Cardiac septum (tissue), 1 donor: ENCODE data around the gene LSM2. TPM values are rescaled to one million over a fixed set of nuclear protein-coding genes. Genes with fewer than 3 reads are reported as not detected.

Experiments used
- DNase-seq: peaks from one replicate; pipeline ENCODE4 v3.0.0-alpha.2; 2020; ENCODE audit warnings: low spot score
- intact Hi-C: fragments of 100-400 bp; cut with DNase I; formaldehyde crosslinking; loops from one replicate; pipeline ENCODE4 v1.14.0; 2022
- total RNA-seq: library from RNA; stranded (reverse); fragmentation: NEBNext Ultra II Directional; extraction: Animal tissue kit (Norgen Biotek cat#: 25700); gene quantifications from one replicate; pipeline ENCODE4 v1.2.1, GENCODE V29; 2021
- donor health status: DM: no; HTN: no; CAD: no.

Gene LSM2
- total RNA-seq, 1 donor from 2014 or later, result 24.0 TPM

GRCh38 chr6:31765910-31766794 is 40.6 kb downstream of the LSM2 start:
- intact Hi-C loops, result loop anchor here (2.0 kb wide), 1 partner anchor 85 kb away; the partner anchor contains the start of gene LY6G5C
- DNase-seq, result no peak

GRCh38 chr6:31765559-31765909 is 41.2 kb downstream of the LSM2 start:
- DNase-seq, result no peak
- intact Hi-C loops, result no loop called here

- DNase-seq, result no peak
- intact Hi-C loops, result loop anchor here (5.0 kb wide), 1 partner anchor 37 kb away; the partner anchor contains the start of gene DDAH2
Measured at GRCh38 chr6:31764198-31764597, 42.6 kb downstream of the LSM2 start.

DNA sequence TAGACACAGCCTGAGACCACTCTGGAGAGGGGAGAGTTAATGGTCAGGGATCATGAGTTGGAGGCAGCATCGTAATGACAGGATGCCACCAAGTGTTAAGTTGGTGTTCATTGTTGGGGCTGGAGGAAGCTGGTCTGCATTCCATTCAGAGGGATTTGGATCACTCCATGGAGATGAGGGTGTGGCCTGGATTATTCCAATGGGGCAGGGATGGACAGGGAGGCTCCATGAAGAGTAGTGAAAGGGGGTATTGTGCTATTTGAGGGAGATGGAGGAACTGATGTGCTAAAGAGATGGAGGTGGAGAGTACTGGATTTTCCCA is 43.2 kb downstream of the LSM2 start:
- DNase-seq, result no peak
- intact Hi-C loops, result loop anchor here (5.0 kb wide), 1 partner anchor 36 kb away; the partner anchor contains the start of gene DDAH2

- intact Hi-C loops, result loop anchor here (5.0 kb wide), 1 partner anchor 36 kb away; the partner anchor contains the start of gene DDAH2
- DNase-seq, result no peak
Measured at GRCh38 chr6:31762878-31763618, 43.7 kb downstream of the LSM2 start.

DNA sequence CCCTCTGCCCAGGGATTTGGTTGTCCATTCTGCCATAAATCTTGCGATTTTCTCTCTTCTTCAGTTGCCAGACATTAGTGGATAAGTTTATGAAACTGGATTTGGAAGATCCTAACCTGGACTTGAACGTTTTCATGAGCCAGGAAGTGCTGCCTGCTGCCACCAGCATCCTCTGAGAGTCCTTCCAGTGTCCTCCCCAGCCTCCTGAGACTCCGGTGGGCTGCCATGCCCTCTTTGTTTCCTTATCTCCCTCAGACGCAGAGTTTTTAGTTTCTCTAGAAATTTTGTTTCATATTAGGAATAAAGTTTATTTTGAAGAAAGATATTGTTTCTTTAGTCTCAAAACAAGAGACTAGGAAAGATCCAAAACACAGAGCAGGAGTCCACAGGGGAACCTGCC is 44.4 kb downstream of the LSM2 start, which contains the start of gene SAPCD1:
SAPCD1 (plus strand) TSS at position 301 of the 400 bp plus-strand sequence. CDS start 399 bp downstream, outside the sequence.
- DNase-seq, result no peak
- intact Hi-C loops, result loop anchor here (5.0 kb wide), 1 partner anchor 35 kb away; the partner anchor contains the start of gene DDAH2

GRCh38 chr6:31761343-31761742 is 45.4 kb downstream of the LSM2 start:
- no peak for DNase-seq
- intact Hi-C loops, result loop anchor here (5.0 kb wide), 1 partner anchor 34 kb away; the partner anchor contains the start of gene DDAH2

DNA sequence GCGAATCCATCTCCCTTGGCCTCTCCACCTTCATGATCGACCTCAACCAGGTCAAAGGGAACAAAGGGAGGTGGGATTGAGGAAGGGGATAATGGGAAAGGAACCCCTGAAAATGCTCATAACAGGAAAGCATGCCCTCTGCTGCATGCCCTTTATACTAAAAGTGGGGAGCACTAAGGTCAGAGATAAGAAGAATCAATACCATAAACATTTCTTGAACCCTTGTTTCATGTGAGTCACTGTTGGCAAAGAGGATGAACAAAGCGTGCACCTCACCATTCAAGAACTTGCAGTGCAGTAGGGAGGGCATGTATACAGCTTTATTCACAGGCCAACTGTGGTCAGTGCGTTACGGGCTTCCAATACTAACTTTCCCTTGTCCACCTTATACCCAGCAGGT is 46.0 kb downstream of the LSM2 start:
- DNase-seq, result no peak
- intact Hi-C loops, result loop anchor here (5.0 kb wide), 1 partner anchor 33 kb away; the partner anchor contains the start of gene DDAH2

- no peak for DNase-seq
- intact Hi-C loops, result no loop called here
Measured at GRCh38 chr6:31758281-31758680, 48.5 kb downstream of the LSM2 start.

GRCh38 chr6:31752739-31753319 is 53.9 kb downstream of the LSM2 start:
- intact Hi-C loops, result no loop called here
- DNase-seq, result no peak

DNA sequence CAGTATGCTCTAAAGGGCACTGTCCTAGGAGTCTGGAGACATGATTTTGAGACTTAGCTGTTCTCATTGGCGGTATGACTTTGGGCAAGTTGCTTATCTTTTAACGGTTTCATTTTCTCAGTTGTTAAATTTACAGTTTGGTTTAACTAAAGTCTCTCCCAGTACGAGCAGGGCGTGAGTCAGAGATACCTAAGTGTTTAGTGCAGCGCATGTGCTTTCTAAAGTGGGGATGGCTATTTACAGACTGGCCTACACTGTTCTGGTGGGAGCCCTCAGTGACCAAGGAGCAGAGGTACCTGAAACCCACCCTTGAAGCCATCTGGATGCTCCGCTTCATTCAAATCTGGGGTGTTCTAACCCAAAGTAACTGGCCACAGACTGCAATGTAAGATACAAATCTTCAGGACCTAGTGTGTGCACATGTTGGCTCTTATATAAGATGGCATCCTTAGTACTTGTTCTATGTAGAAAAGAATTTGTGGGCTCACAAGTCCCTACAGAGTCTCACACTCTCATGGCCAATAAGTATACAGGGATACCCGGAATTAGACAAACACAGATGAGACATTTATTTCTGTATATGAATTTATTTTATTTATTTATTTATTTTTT is 56.2 kb downstream of the LSM2 start:
- no peak for DNase-seq
- intact Hi-C loops, result no loop called here

DNA sequence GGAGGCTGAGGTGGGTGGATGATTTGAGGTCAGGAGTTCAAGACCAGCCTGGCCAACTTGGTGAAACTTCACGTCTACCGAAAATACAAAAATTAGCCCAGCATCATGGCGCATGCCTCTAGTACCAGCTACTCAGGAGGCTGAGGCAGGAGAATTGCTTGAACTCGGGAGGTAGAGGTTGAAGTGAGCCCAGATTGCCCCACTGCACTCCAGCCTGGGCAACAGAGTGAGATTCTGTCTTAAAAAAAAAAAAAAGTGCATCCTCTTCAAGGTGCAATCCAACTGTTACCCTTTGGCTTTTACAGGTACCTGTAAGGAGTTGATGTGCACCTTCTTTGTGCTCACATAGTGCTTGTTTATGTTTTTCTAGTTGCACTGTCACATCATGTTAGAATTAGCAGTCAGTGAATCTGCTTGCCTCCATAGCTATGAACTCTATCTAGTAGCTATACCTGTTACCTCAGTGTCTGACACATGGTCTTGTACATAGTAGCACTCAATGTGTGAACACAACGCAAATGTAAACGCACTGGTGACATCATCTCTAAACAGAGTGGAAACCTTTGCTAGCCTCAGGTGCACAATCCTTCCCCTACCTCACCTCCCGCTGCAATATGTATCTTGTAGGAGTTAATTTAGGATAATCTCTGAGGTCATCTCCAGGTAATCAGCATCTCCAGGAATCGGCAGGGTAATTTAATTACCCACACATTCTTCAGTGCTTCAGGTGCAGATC is 57.3 kb downstream of the LSM2 start:
- intact Hi-C loops, result no loop called here
- no peak for DNase-seq

Other genes starting within 250 kb of the LSM2 start
- gene LTA, start 234.7 kb downstream of the LSM2 start, total RNA-seq, result not detected
- gene TNF, start 231.4 kb downstream of the LSM2 start, total RNA-seq, result 0.38 TPM
- 0.86 TPM for gene LTB, start 224.5 kb downstream of the LSM2 start, total RNA-seq
- gene LST1, start 220.7 kb downstream of the LSM2 start, total RNA-seq, result 5.4 TPM
- gene NCR3, start 214.0 kb downstream of the LSM2 start, total RNA-seq, result not detected
- 10.3 TPM for gene AIF1, start 191.7 kb downstream of the LSM2 start, total RNA-seq
- 125 TPM for gene PRRC2A, start 186.3 kb downstream of the LSM2 start, total RNA-seq
- 270 TPM for gene BAG6, start 154.3 kb downstream of the LSM2 start, total RNA-seq
- gene APOM, start 151.1 kb downstream of the LSM2 start, total RNA-seq, result 1.4 TPM
- gene C6orf47, start 146.2 kb downstream of the LSM2 start, total RNA-seq, result 17.7 TPM
- gene GPANK1, start 142.0 kb downstream of the LSM2 start, total RNA-seq, result 13.6 TPM
- 96.3 TPM for gene CSNK2B, start 140.9 kb downstream of the LSM2 start, total RNA-seq
- gene LY6G5B, start 137.0 kb downstream of the LSM2 start, total RNA-seq, result 6.5 TPM
- gene LY6G5C, start 125.9 kb downstream of the LSM2 start, total RNA-seq, result 2.9 TPM
- 26.9 TPM for gene ABHD16A, start 103.6 kb downstream of the LSM2 start, total RNA-seq
- not detected for gene LY6G6F, start 100.1 kb downstream of the LSM2 start, total RNA-seq
- not detected for gene LY6G6D, start 91.6 kb downstream of the LSM2 start, total RNA-seq
- gene LY6G6C, start 85.2 kb downstream of the LSM2 start, total RNA-seq, result not detected
- gene MPIG6B, start 83.6 kb downstream of the LSM2 start, total RNA-seq, result 0.24 TPM
- gene DDAH2, start 77.7 kb downstream of the LSM2 start, total RNA-seq, result 69.9 TPM
- 131 TPM for gene CLIC1, start 70.4 kb downstream of the LSM2 start, total RNA-seq
- gene MSH5, start 67.0 kb downstream of the LSM2 start, total RNA-seq, result 1.7 TPM
- gene SAPCD1, start 44.3 kb downstream of the LSM2 start, total RNA-seq, result 0.86 TPM
- 21.5 TPM for gene VWA7, start 29.6 kb downstream of the LSM2 start, total RNA-seq
- gene VARS1, start 11.2 kb downstream of the LSM2 start, total RNA-seq, result 35.0 TPM
- 2.4 TPM for gene HSPA1L, start 8.3 kb upstream of the LSM2 start, total RNA-seq
- gene HSPA1A, start 8.6 kb upstream of the LSM2 start, total RNA-seq, result 296 TPM
- gene HSPA1B, start 20.8 kb upstream of the LSM2 start, total RNA-seq, result 221 TPM
- 19.4 TPM for gene NEU1, start 55.9 kb upstream of the LSM2 start, total RNA-seq
- not detected for gene SLC44A4, start 72.0 kb upstream of the LSM2 start, total RNA-seq
- gene EHMT2, start 90.7 kb upstream of the LSM2 start, total RNA-seq, result 14.5 TPM
- gene ZBTB12, start 95.1 kb upstream of the LSM2 start, total RNA-seq, result 5.2 TPM
- 5.1 TPM for gene C2, start 120.8 kb upstream of the LSM2 start, total RNA-seq
- 5.0 TPM for gene CFB, start 139.1 kb upstream of the LSM2 start, total RNA-seq
- 46.7 TPM for gene NELFE, start 152.0 kb upstream of the LSM2 start, total RNA-seq
- 33.2 TPM for gene SKIC2, start 152.2 kb upstream of the LSM2 start, total RNA-seq
- gene DXO, start 165.2 kb upstream of the LSM2 start, total RNA-seq, result 14.0 TPM
- 131 TPM for gene C4A, start 175.1 kb upstream of the LSM2 start, total RNA-seq
- gene C4B, start 207.8 kb upstream of the LSM2 start, total RNA-seq, result 92.4 TPM
- 2.0 TPM for gene CYP21A2, start 231.4 kb upstream of the LSM2 start, total RNA-seq